Parathyroid adenoma (tissue), 2 donors: Measurements from ENCODE around the gene AMN.
"Not testable (repeated sequence)": the region's sequence is repeated elsewhere in the genome, so short reads cannot be mapped to it uniquely, and the experiment has no call there.

Source experiments
- H2AFZ ChIP-seq: fragments of 300-600 bp; sonication (generic); one replicate; pipeline ENCODE4 v1.7.0; 2017; ENCODE audit warnings: antibody characterized with exemption, mild to moderate bottlenecking
- H3K27ac ChIP-seq: fragments of 300-600 bp; sonication (generic); one replicate; pipeline ENCODE4 v1.7.0; 2017
- H3K27me3 ChIP-seq: fragments of 300-600 bp; sonication (generic); one replicate; pipeline ENCODE4 v1.7.0; 2017; ENCODE audit warnings: low read length; ENCODE audit not compliant: control insufficient read depth, insufficient read depth
- H3K36me3 ChIP-seq: fragments of 300-600 bp; sonication (generic); one replicate; pipeline ENCODE4 v1.7.0; 2017; ENCODE audit warnings: low read length; ENCODE audit not compliant: control insufficient read depth, insufficient read depth
- H3K4me1 ChIP-seq: fragments of 300-600 bp; sonication (generic); one replicate; pipeline ENCODE4 v1.7.0; 2017; ENCODE audit warnings: control low read depth
- H3K4me2 ChIP-seq: fragments of 300-600 bp; sonication (generic); one replicate; pipeline ENCODE4 v1.7.0; 2017; ENCODE audit warnings: low read length
- H3K4me3 ChIP-seq: fragments of 300-600 bp; sonication (generic); one replicate; pipeline ENCODE4 v1.7.0; 2017; ENCODE audit warnings: low read depth, low read length
- H3K79me2 ChIP-seq: fragments of 300-600 bp; sonication (generic); one replicate; pipeline ENCODE4 v1.7.0; 2017; ENCODE audit warnings: control low read depth
- H3K9ac ChIP-seq: fragments of 300-600 bp; sonication (generic); one replicate; pipeline ENCODE4 v1.7.0; 2017; ENCODE audit warnings: mild to moderate bottlenecking
- H3K9me3 ChIP-seq: fragments of 300-600 bp; sonication (generic); one replicate; pipeline ENCODE4 v1.7.0; 2017; ENCODE audit warnings: low read length; ENCODE audit not compliant: control insufficient read depth
- TF ChIP-seq, protein P1 (sequence below): fragments of 300-600 bp; sonication (generic); IDR thresholded peaks from one replicate; pipeline ENCODE4 v1.7.0; 2017; ENCODE audit warnings: antibody characterized with exemption, mild to moderate bottlenecking
- donor health status: primary hyperparathyroidism.

The AMN gene

DNA sequence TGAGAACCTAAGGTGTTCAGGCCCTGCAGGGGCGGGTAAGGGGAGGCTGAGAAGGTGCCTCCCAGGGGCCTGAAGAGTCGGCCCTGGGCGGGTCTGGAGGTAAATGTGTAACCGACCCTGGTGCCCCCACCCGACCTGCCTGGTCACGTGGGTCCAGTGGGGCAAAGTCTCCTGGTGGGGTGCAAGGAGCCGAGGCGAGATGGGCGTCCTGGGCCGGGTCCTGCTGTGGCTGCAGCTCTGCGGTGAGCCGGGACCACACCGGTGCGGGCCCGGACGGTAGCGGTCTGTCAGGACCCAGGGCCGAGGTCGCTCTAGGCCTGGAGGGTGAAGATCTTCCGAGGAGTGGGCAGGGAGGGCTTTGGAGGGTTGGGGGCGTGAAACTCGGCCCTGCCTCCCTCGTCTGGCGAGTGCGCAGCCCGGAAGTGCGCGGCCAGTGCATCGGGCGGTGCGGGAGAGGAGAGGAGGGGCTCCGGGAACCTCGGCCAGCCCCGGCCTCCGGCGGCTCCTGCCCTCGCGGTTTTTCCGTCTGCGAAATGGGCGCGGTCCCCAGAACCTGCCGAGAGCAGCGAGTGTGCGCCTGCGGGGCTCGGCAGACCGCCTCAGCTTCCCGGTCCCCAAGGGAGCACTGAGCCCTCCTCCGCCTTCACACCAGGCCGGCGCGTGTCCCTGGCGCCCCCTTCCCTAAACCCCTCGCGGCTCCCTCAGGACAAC lies at the start of gene AMN:
Gene AMN, plus strand, starts transcription at position 174 of the 711 bp plus-strand sequence. Its CDS starts 26 bp downstream, at position 200.
- TF ChIP-seq, protein P1, sequence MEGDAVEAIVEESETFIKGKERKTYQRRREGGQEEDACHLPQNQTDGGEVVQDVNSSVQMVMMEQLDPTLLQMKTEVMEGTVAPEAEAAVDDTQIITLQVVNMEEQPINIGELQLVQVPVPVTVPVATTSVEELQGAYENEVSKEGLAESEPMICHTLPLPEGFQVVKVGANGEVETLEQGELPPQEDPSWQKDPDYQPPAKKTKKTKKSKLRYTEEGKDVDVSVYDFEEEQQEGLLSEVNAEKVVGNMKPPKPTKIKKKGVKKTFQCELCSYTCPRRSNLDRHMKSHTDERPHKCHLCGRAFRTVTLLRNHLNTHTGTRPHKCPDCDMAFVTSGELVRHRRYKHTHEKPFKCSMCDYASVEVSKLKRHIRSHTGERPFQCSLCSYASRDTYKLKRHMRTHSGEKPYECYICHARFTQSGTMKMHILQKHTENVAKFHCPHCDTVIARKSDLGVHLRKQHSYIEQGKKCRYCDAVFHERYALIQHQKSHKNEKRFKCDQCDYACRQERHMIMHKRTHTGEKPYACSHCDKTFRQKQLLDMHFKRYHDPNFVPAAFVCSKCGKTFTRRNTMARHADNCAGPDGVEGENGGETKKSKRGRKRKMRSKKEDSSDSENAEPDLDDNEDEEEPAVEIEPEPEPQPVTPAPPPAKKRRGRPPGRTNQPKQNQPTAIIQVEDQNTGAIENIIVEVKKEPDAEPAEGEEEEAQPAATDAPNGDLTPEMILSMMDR, result no peak
- Histone ChIP-seq H3K9me3 (no peaks in the 10 kb centered on the region), H3K4me2 (no peak within 1 kb of the TSS), H3K27me3 (peaks cover 7% of the 10 kb centered on the region), H3K4me1 (no peaks in the 10 kb centered on the region), H3K36me3 (no peaks in the 10 kb centered on the region), H2AFZ (no peak within 1 kb of the TSS), H3K27ac (no peak within 1 kb of the TSS), H3K79me2 (no peaks in the 10 kb centered on the region), H3K9ac (no peak within 1 kb of the TSS), H3K4me3 (no peak within 1 kb of the TSS)

GRCh38 chr14:102873131-102873530 lies 49.3 kb upstream of the AMN start:
- Histone ChIP-seq H3K27me3 (no peaks in the 10 kb centered on the region), H3K4me1 (no peaks in the 10 kb centered on the region), H3K36me3 (no peaks in the 10 kb centered on the region), H3K9ac (no peak overlapping the region), H3K27ac (no peak overlapping the region), H3K4me3 (no peak overlapping the region), H3K79me2 (no peaks in the 10 kb centered on the region), H3K9me3 (no peaks in the 10 kb centered on the region), H3K4me2 (no peak overlapping the region), H2AFZ (no peak overlapping the region)
- TF ChIP-seq, protein P1, result no peak

- no peaks in the 10 kb centered on the region for H3K79me2 ChIP-seq
- H3K9me3 ChIP-seq, result no peaks in the 10 kb centered on the region
- H3K36me3 ChIP-seq, result no peaks in the 10 kb centered on the region
- TF ChIP-seq, protein P1, result no peak
- H3K27me3 ChIP-seq, result no peaks in the 10 kb centered on the region
- no peak overlapping the region for H3K4me2 ChIP-seq
- no peak overlapping the region for H3K4me3 ChIP-seq
- no peak overlapping the region for H2AFZ ChIP-seq
- no peak overlapping the region for H3K27ac ChIP-seq
- H3K9ac ChIP-seq, result no peak overlapping the region
- no peaks in the 10 kb centered on the region for H3K4me1 ChIP-seq
Observed at GRCh38 chr14:102873546-102874061, 48.9 kb upstream of the AMN start.

- Histone ChIP-seq H2AFZ (no peak overlapping the region), H3K79me2 (no peaks in the 10 kb centered on the region), H3K27ac (no peak overlapping the region), H3K27me3 (no peaks in the 10 kb centered on the region), H3K9me3 (no peaks in the 10 kb centered on the region), H3K4me2 (no peak overlapping the region), H3K9ac (no peak overlapping the region), H3K4me3 (no peak overlapping the region), H3K4me1 (no peaks in the 10 kb centered on the region), H3K36me3 (no peaks in the 10 kb centered on the region)
- TF ChIP-seq, protein P1, result no peak
Observed at GRCh38 chr14:102875652-102876051, 46.8 kb upstream of the AMN start.

DNA sequence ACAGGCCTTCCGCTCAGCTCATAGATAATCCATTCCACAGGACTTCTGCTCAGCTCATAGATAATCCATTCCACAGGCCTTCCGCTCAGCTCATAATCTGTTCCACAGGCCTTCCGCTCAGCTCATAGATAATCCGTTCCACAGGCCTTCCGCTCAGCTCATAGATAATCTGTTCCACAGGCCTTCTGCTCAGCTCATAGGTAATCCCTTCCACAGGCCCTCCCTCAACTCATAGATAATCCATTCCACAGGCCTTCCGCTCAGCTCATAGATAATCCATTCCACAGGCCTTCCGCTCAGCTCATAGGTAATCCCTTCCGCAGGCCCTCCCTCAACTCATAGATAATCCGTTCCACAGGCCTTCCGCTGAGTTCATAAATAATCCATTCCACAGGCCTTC lies 45.0 kb upstream of the AMN start:
- not testable (repeated sequence) for H3K4me3 ChIP-seq, H3K9ac ChIP-seq, H3K9me3 ChIP-seq, H3K27me3 ChIP-seq, H3K36me3 ChIP-seq, H3K4me2 ChIP-seq, H3K79me2 ChIP-seq, H3K27ac ChIP-seq, H2AFZ ChIP-seq, H3K4me1 ChIP-seq
